Prostate gland (tissue), 2 donors: ENCODE data around the gene PSMD11. TPM values are rescaled to one million over a fixed set of nuclear protein-coding genes. Genes with fewer than 3 reads are reported as not detected.

Source experiments
- DNase-seq: peaks from one replicate; pipeline ENCODE4 v3.0.0-alpha.2; 2019; ENCODE audit warnings: low spot score
- H3K27ac ChIP-seq, 2 donors: fragments of 200-600 bp; sonication (generic); 2 replicates each; pipeline ENCODE4 v1.5.1; 2017 to 2019
- H3K27me3 ChIP-seq: fragments of 200-600 bp; sonication (generic); replicated peaks from 2 replicates; pipeline ENCODE4 v1.5.1; 2019; ENCODE audit not compliant: insufficient read depth
- H3K36me3 ChIP-seq, 2 donors: fragments of 200-600 bp; sonication (generic); 1 replicate in 1 of 2; 2 replicates in 1 of 2; pipeline versions ENCODE4 v1.5.1 to v1.8.1; 2017 to 2019
- H3K4me1 ChIP-seq: fragments of 200-600 bp; sonication (generic); replicated peaks from 2 replicates; pipeline ENCODE4 v1.5.1; 2019
- H3K4me3 ChIP-seq, 2 donors: fragments of 200-600 bp; sonication (generic); 2 replicates each; pipeline ENCODE4 v1.5.1; 2017 to 2019
- H3K9me3 ChIP-seq: fragments of 200-600 bp; sonication (generic); 2 replicates; pipeline ENCODE4 v1.5.1; 2017
- CTCF ChIP-seq, 4 experiments: fragments of 200-600 bp in 2 of 4; fragments of 450-650 bp in 2 of 4; sonication (generic) in 2 of 4; IDR thresholded peaks; 1 replicate in 3 of 4; 2 replicates in 1 of 4; pipeline ENCODE4 v1.5.1; 2016 to 2019; ENCODE audit warnings: antibody characterized with exemption in 4 of 4, mild to moderate bottlenecking in 2 of 4, moderate library complexity in 2 of 4
- POLR2A ChIP-seq: fragments of 450-650 bp; IDR thresholded peaks from one replicate; pipeline ENCODE4 v1.6.1; 2016; ENCODE audit warnings: antibody characterized with exemption, mild to moderate bottlenecking
- POLR2AphosphoS5 ChIP-seq: sonication (generic); formaldehyde crosslinking; IDR thresholded peaks from one replicate; pipeline ENCODE4 v1.6.1; 2017; ENCODE audit warnings: antibody characterized with exemption
- WGBS: methylation state at CpG from one replicate; pipeline ENCODE4 v1.1.5; 2018; 5-methylcytosine and 5-hydroxymethylcytosine counted together
- intact Hi-C: fragments of 100-400 bp; cut with DNase I; formaldehyde crosslinking; loops from one replicate; pipeline ENCODE4 v1.14.2; 2022
- total RNA-seq, 2 donors: library from RNA; depleted of rRNA; stranded (reverse); fragments of >200 nt; gene quantifications; one replicate each; pipeline ENCODE4 v1.1.0, GENCODE V29; 2016

The PSMD11 gene
- total RNA-seq, 2 donors from 2014 or later, result 47.4 to 53.3 TPM

DNA sequence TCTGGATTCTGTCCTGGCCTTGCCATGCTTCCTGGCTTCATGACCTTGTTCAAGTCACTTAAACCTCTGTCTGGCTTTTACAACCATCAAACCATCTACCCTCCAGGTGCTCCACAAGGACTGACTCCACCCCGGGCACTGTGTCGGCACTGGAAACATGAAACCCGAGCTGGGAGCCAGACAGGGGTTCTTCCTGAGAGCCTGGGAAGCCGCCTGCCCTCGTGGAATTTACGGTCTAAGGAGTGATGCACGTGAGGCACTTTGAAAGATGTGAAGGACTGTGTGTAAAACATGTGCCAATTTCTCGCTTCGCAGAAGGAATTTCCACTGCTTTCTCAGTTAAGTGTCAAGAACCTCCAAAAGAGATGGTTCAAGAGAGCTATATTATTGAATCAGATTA, 54.1 kb downstream of the PSMD11 start:
- DNase-seq, result no peak
- Histone ChIP-seq H3K27me3 (no peaks in the 10 kb centered on the region), H3K27ac (no peak overlapping the region), H3K9me3 (no peaks in the 10 kb centered on the region), H3K4me1 (no peaks in the 10 kb centered on the region), H3K4me3 (no peak overlapping the region), H3K36me3 (no peaks in the 10 kb centered on the region)
- intact Hi-C loops, result no loop called here
- 63% methylated on average over 9 of the region's 9 CpGs for WGBS
- TF ChIP-seq POLR2AphosphoS5, result no peak
- no peak for TF ChIP-seq POLR2A
- TF ChIP-seq CTCF (IDR thresholded peaks at IDR 0.05), result no peak

- no peak overlapping the region for H3K4me3 ChIP-seq
- no peaks in the 10 kb centered on the region for H3K4me1 ChIP-seq
- intact Hi-C loops, result no loop called here
- no peaks in the 10 kb centered on the region for H3K9me3 ChIP-seq
- no peaks in the 10 kb centered on the region for H3K27me3 ChIP-seq
- no peak overlapping the region for H3K27ac ChIP-seq
- WGBS, result 98% methylated on average over 3 of the region's 3 CpGs
- DNase-seq, result no peak
- TF ChIP-seq POLR2AphosphoS5, result no peak
- TF ChIP-seq CTCF (IDR thresholded peaks at IDR 0.05), result no peak
- TF ChIP-seq POLR2A, result no peak
- no peaks in the 10 kb centered on the region for H3K36me3 ChIP-seq
These were observed 57.7 kb downstream of the PSMD11 start for GRCh38 chr17:32502013-32502412.

DNA sequence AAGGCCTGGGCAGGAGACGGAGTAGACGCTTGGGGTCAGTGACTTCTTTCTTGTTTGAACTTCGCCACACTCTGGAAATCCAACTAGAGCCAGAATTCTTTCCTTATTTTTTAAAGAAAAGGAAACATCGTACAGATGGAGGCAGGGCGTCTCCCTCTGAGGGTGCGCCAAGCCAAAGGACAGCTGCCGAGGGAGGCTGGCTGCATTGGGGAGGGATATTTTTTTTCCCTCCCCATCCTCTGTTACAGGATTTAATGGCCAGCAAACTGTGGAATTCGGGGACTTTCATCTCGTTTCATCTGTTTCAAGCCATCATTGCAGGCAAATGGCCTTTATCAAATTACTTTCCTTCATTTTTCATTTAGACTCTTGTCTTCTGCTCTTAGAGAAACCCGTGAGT, 58.4 kb downstream of the PSMD11 start:
- no peak for DNase-seq
- H3K27ac ChIP-seq, result no peak overlapping the region
- no peaks in the 10 kb centered on the region for H3K9me3 ChIP-seq
- no peaks in the 10 kb centered on the region for H3K36me3 ChIP-seq
- TF ChIP-seq POLR2AphosphoS5, result no peak
- TF ChIP-seq CTCF (IDR thresholded peaks at IDR 0.05), result no peak
- TF ChIP-seq POLR2A, result no peak
- no peaks in the 10 kb centered on the region for H3K27me3 ChIP-seq
- WGBS, result 75% methylated on average over 10 of the region's 10 CpGs
- no peaks in the 10 kb centered on the region for H3K4me1 ChIP-seq
- H3K4me3 ChIP-seq, result no peak overlapping the region
- intact Hi-C loops, result no loop called here

GRCh38 chr17:32503251-32504165, 59.2 kb downstream of the PSMD11 start:
- intact Hi-C loops, result no loop called here
- Histone ChIP-seq H3K9me3 (no peaks in the 10 kb centered on the region), H3K36me3 (no peaks in the 10 kb centered on the region), H3K27ac (no peak overlapping the region), H3K4me3 (no peak overlapping the region), H3K27me3 (no peaks in the 10 kb centered on the region), H3K4me1 (no peaks in the 10 kb centered on the region)
- DNase-seq, result no peak
- whole genome bisulfite sequencing, result 67% methylated on average over 7 of the region's 7 CpGs
- no peak for TF ChIP-seq POLR2AphosphoS5
- TF ChIP-seq POLR2A, result no peak

DNA sequence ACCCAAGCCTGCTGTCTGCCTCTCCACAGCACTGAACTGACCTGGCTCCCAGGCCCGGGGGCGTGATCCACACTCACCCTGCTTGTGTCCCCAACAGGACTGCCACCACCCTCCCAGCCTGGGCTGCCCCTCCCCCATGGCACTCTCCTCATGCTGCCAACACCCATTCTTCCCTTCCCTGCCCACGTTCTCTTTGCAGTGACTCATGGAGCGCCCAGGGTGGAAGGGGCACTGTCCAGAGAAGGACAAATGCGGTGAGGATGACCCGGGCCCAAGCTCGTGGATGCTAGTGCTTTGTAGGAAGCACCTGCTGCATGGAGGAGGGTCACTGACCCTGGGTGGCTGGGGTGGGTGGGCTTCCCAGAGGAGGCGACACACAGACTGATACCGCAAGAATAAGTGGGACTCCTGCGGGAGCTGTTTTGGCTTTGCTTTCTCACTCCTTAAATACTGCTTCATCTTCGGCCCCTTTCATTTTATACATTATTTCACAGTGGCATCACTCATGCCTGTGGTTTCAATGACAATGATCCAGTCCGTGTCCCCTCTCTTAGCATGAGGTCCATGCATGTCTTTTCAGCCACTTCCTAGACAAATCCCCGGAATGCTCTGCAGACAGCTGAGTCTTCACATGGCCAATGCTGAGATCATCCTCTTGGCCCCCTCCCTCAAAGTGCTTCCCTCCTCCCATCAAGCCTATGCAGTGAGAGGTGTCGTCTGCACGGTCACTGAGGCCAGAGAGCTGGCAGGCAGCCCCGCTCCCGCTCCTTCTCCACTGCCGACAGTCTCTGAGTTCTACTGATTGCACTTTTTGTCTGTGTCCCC, 60.1 kb downstream of the PSMD11 start:
- Histone ChIP-seq H3K36me3 (no peaks in the 10 kb centered on the region), H3K9me3 (no peaks in the 10 kb centered on the region), H3K27me3 (no peaks in the 10 kb centered on the region), H3K4me1 (no peaks in the 10 kb centered on the region), H3K4me3 (no peak overlapping the region), H3K27ac (no peak overlapping the region)
- 85% methylated on average over 18 of the region's 18 CpGs for WGBS
- DNase-seq, result no peak
- intact Hi-C loops, result no loop called here
- TF ChIP-seq POLR2AphosphoS5 (no peak), CTCF (IDR thresholded peaks at IDR 0.05) (no peak), POLR2A (no peak)
